ENCODE results near the gene FUNDC2.
A peak's percentile ranks its signal among the peaks of the same experiment; 100 is the strongest.

Gene FUNDC2

DNA sequence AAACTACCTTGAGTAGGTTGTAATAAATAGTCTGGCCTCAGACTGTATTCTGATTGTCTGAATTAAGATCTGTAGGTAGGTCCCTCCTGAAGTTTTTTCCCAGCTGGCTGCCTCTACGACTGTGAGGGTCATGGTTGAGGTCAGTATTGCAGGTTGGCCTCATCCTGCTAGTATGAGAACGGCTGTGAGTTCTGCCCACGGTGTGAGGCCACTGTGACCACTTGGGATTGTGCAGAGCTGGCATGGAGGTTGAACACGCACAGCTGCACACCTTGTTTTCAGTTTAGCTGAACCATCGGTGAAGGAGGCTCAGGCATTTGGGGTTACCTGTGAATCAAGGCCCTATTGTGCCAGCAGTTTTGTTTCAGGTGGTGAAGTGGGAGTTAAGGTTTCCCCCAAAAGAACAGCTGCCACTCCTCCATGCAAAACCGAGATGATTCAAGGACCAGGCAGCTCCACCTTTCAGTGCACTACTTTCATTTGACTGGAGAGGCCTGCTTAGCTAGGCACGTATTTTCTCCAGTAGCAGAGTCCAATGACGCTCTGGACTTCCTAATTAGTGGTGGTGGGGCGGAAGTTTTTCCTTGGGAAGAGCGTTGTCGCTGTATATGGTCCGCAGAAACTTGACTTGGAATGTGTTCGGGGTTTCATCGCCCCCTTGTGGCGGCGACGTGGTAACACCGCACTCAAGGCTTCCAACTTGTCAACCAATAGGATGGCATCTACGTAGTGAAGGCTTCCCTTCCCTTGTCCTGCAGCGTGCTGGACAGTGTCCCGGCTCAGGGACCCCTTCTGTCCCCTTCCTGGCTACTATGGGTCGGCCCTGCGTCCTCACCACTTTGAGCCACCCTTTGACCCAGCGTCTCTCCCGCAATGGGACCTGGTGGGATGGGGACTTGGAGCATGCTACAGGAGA lies 30.5 kb downstream of the FUNDC2 start:
- Histone ChIP-seq H3K36me3 (ENCODE audit: control insufficient read depth, insufficient read depth, low read length) (no peaks in the 10 kb centered on the region), H3K27me3 (ENCODE audit: control insufficient read depth, insufficient read depth, low read length) (no peaks in the 10 kb centered on the region), H3K4me1 (ENCODE audit: control insufficient read depth, insufficient read depth, low read length) (peaks cover 5% of the 10 kb centered on the region), H3K9ac (ENCODE audit: low read length) (no peak overlapping the region), H3K4me3 (ENCODE audit: low read length) (no peak overlapping the region), H3K9me3 (ENCODE audit: control insufficient read depth, low read length) (no peaks in the 10 kb centered on the region)

DNA sequence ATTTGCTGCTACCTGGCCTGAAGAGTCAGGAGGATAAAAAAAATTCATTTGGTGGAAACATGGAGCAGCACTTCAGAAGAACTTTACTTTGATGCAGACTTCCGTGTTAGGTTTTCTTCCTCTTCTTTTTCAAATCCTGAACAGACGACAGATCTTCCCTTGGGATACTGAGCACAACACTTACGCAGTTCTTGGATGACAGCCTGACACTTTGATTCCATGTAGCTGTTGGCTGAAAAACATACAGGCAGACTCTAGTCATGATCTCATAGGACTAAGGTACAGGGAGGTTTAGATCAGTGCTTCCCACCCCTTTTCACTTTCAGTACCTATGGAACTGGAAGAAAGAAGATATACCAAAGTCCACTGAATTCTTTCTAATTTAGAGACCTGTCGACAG lies 35.1 kb downstream of the FUNDC2 start:
- H3K27me3 ChIP-seq (ENCODE audit: control insufficient read depth, insufficient read depth, low read length): no peaks in the 10 kb centered on the region

DNA sequence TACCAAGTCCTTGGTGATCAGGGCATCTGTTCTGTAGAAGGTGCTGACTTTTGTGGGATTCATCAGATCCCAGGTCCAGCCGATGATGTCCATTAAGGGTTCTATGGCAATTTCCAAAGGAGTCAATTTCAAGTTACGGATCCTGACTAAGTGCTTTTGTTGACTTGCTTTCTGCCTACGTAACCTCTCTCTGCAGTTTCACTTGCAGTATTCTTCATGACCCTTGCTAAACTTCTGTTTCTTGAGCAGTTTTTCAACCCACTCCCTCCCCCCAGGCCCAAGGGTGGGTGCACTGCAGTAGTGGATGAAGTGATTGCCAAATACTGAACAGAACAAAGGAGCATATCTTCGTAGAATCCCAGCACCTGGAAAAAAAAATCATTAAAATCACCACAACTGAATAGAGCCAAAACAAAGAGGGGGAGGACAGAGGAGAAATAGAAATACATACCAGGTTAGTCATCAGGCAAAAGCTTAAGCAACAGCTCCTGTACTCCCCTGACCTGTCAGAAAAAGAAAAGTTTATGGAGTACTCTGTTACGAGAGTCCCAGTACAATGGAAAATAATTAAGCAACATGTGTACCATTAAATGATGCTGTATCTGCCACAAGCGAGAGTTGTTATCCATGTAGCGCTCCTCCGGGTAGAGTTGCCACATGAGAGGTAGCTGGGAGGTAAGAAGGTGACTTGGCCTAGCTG lies 38.5 kb downstream of the FUNDC2 start:
- Histone ChIP-seq H3K4me3 (ENCODE audit: low read length) (no peak overlapping the region), H3K36me3 (ENCODE audit: control insufficient read depth, insufficient read depth, low read length) (no peaks in the 10 kb centered on the region), H3K9me3 (ENCODE audit: control insufficient read depth, low read length) (no peaks in the 10 kb centered on the region), H3K9ac (ENCODE audit: low read length) (no peak overlapping the region), H3K4me1 (ENCODE audit: control insufficient read depth, insufficient read depth, low read length) (no peaks in the 10 kb centered on the region), H3K27me3 (ENCODE audit: control insufficient read depth, insufficient read depth, low read length) (no peaks in the 10 kb centered on the region)

More for the DNA sequence above, 35.1 kb downstream of the FUNDC2 start:
- Histone ChIP-seq H3K4me1 (ENCODE audit: control insufficient read depth, insufficient read depth, low read length) (peaks cover 3% of the 10 kb centered on the region), H3K36me3 (ENCODE audit: control insufficient read depth, insufficient read depth, low read length) (no peaks in the 10 kb centered on the region), H3K9me3 (ENCODE audit: control insufficient read depth, low read length) (no peaks in the 10 kb centered on the region), H3K9ac (ENCODE audit: low read length) (no peak overlapping the region), H3K4me3 (ENCODE audit: low read length) (no peak overlapping the region)

DNA sequence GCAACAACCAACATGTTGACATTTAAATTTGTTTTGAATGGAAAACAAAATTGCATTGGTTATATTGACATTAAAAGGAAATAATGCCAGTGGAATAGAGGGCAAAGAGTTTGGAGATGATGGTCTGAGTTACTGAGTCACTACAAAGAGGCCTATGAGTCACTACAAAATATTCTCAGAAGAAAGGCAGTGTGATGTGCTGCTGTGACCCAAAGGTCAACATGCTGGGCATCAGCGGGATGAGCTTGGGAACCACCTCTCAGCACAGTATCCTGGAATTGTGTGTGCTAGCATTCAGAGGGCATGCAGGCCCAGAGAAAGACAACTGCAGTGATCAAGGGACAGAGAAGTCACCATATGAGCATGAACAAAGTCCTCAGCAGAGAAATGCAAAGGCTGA lies 41.5 kb downstream of the FUNDC2 start:
- H3K27me3 ChIP-seq (ENCODE audit: control insufficient read depth, insufficient read depth, low read length): no peaks in the 10 kb centered on the region
- no peak overlapping the region for H3K4me3 ChIP-seq (ENCODE audit: low read length)
- no peaks in the 10 kb centered on the region for H3K36me3 ChIP-seq (ENCODE audit: control insufficient read depth, insufficient read depth, low read length)
- no peaks in the 10 kb centered on the region for H3K4me1 ChIP-seq (ENCODE audit: control insufficient read depth, insufficient read depth, low read length)
- no peaks in the 10 kb centered on the region for H3K9me3 ChIP-seq (ENCODE audit: control insufficient read depth, low read length)
- no peak overlapping the region for H3K9ac ChIP-seq (ENCODE audit: low read length)

DNA sequence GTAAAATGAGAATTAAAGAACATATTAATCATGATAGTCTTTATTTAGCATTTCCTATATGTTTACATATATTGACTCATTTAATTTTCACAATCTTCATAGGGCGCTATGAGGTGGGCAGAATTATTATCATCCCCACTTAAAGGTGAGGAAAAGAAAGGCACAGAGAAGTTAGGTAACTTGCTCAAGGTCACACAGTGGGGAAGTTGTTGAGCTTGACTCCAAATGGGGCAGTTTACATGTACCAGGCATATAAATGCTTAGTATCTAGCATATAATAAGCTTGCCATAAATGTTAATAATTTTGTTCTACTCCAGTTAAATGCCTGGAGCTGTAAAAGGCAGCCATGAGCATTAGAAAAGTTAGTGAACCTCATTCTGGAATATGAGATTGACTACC lies 42.8 kb downstream of the FUNDC2 start:
- no peaks in the 10 kb centered on the region for H3K36me3 ChIP-seq (ENCODE audit: control insufficient read depth, insufficient read depth, low read length)
- H3K4me1 ChIP-seq (ENCODE audit: control insufficient read depth, insufficient read depth, low read length): no peaks in the 10 kb centered on the region
- no peaks in the 10 kb centered on the region for H3K9me3 ChIP-seq (ENCODE audit: control insufficient read depth, low read length)
- H3K9ac ChIP-seq (ENCODE audit: low read length): no peak overlapping the region
- H3K4me3 ChIP-seq (ENCODE audit: low read length): peak overlapping the region; percentile 41
- no peaks in the 10 kb centered on the region for H3K27me3 ChIP-seq (ENCODE audit: control insufficient read depth, insufficient read depth, low read length)

DNA sequence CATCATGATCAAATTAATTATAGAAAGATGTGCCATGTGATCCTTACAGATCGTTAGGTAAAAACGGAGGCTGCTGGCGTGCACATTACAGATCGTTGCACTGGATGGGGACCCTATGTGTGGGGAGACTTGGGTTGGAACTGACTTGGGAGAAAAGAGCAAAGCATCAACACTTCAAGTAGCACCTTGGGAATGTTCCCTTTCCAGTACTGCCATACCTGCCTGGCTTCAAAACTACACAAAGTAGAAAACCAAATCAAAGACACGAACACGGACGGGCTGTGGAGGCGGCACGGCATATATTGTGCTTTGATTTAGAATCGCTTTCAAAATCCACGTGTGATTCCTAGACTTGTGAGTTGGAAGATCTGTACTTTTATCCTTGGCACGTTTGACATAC lies 43.4 kb downstream of the FUNDC2 start:
- H3K9ac ChIP-seq (ENCODE audit: low read length): peak overlapping the region; percentile 80

DNA sequence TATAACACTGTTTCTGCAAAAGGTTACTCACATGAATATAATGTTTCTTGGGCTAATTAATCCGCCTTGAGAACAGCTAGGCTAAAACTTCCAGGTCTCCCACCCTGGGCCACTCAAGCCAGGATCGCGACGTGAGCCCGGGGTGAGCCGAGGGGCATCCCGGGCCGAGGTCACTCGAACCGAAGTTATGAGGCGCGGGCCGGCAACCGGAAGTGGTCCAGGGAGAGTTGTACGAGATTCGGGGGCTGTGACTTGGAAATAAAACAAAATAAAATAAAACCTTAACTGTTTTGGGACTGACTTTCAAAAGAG lies 44.0 kb downstream of the FUNDC2 start:
- peak overlapping the region; percentile 80 for H3K9ac ChIP-seq (ENCODE audit: low read length)

More for the DNA sequence above, 43.4 kb downstream of the FUNDC2 start:
- no peaks in the 10 kb centered on the region for H3K9me3 ChIP-seq (ENCODE audit: control insufficient read depth, low read length)
- no peaks in the 10 kb centered on the region for H3K4me1 ChIP-seq (ENCODE audit: control insufficient read depth, insufficient read depth, low read length)
- no peaks in the 10 kb centered on the region for H3K36me3 ChIP-seq (ENCODE audit: control insufficient read depth, insufficient read depth, low read length)
- peak overlapping the region; percentile 41 for H3K4me3 ChIP-seq (ENCODE audit: low read length)
- H3K27me3 ChIP-seq (ENCODE audit: control insufficient read depth, insufficient read depth, low read length): no peaks in the 10 kb centered on the region

DNA sequence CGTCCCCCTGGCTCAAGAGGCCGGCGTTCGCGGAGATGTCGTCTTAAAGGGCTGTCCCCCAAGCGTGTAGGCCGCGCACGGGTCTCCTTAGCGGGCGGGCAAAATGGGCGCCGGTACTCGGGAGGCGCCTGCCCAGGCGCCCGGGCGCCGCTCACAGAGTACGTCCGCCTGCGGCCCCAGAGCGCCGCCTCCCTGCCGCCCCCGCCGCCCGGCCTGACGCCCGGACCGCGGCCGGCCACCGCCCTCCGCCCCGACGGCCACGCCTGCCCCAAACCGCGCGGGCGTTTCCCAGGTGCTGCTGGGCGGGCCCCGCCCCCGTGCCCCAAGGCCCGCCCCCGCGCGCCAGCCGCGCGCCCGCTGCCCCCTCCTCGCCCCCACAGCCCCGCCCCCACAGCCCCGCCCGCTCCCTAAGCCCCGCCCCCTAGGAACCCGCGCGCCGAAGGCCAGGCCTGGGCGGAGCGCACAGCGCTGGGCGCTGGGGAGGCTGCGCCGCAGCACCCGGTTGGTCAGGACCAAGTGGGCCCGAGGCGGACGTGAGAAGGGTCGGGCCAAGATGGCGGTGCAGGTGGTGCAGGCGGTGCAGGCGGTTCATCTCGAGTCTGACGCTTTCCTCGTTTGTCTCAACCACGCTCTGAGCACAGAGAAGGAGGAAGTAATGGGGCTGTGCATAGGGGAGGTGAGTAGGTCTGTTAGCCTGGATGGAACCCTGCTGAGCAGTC lies 44.5 kb downstream of the FUNDC2 start, which contains the start of the genes BRCC3, CMC4 and MTCP1:
TSS of gene BRCC3 (plus strand) at position 534 of the 719 bp plus-strand sequence. CDS start at position 554, 20 bp downstream.
TSS of gene CMC4 (minus strand) at position 162 of the 719 bp plus-strand sequence. CDS start 7,113 bp downstream, outside the sequence.
TSS of gene MTCP1 (minus strand) at position 162 of the 719 bp plus-strand sequence. CDS start 5,126 bp downstream, outside the sequence.
- peak within 1 kb of the TSS; percentile 71 for H3K4me3 ChIP-seq (ENCODE audit: low read length)
- no peaks in the 10 kb centered on the region for H3K36me3 ChIP-seq (ENCODE audit: control insufficient read depth, insufficient read depth, low read length)
- no peaks in the 10 kb centered on the region for H3K9me3 ChIP-seq (ENCODE audit: control insufficient read depth, low read length)
- no peaks in the 10 kb centered on the region for H3K4me1 ChIP-seq (ENCODE audit: control insufficient read depth, insufficient read depth, low read length)
- H3K27me3 ChIP-seq (ENCODE audit: control insufficient read depth, insufficient read depth, low read length): no peaks in the 10 kb centered on the region
- peak within 1 kb of the TSS; percentile 80 for H3K9ac ChIP-seq (ENCODE audit: low read length)

More for the DNA sequence above, 44.0 kb downstream of the FUNDC2 start:
- Histone ChIP-seq H3K9me3 (ENCODE audit: control insufficient read depth, low read length) (no peaks in the 10 kb centered on the region), H3K4me3 (ENCODE audit: low read length) (peak overlapping the region; percentile 41), H3K4me1 (ENCODE audit: control insufficient read depth, insufficient read depth, low read length) (no peaks in the 10 kb centered on the region), H3K36me3 (ENCODE audit: control insufficient read depth, insufficient read depth, low read length) (no peaks in the 10 kb centered on the region), H3K27me3 (ENCODE audit: control insufficient read depth, insufficient read depth, low read length) (no peaks in the 10 kb centered on the region)

DNA sequence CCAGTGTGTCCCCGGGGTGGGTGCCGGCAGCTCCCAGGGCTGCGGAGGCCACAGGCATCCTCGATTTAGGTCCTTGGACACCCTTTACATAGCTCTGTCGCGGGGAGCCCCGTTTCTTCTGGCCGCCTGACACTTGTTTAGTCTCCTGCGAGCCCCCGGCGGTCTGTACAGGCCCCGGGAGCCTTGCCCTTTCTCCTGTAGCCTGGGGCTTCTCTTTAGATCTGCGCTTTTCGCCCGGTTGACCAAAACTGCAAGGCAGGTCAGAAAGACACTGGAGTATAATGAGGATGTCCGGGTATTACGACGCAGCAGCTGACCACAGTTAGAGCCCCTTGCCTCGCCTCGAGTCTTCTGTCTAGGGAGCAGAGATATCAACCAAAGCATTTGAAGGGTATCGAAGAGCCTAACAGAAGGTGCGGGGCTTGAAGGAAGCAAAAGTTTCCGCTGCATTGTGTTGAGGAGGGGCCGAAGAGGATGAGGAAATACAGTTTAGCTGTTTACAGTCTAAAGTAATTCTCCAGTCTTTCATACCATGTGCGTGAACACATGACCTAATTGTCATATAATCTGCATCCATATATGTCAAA lies 45.1 kb downstream of the FUNDC2 start:
- Histone ChIP-seq H3K4me3 (ENCODE audit: low read length) (peak overlapping the region; percentile 71), H3K36me3 (ENCODE audit: control insufficient read depth, insufficient read depth, low read length) (no peaks in the 10 kb centered on the region), H3K9me3 (ENCODE audit: control insufficient read depth, low read length) (no peaks in the 10 kb centered on the region), H3K9ac (ENCODE audit: low read length) (peak overlapping the region; percentile 80), H3K27me3 (ENCODE audit: control insufficient read depth, insufficient read depth, low read length) (no peaks in the 10 kb centered on the region), H3K4me1 (ENCODE audit: control insufficient read depth, insufficient read depth, low read length) (no peaks in the 10 kb centered on the region)

DNA sequence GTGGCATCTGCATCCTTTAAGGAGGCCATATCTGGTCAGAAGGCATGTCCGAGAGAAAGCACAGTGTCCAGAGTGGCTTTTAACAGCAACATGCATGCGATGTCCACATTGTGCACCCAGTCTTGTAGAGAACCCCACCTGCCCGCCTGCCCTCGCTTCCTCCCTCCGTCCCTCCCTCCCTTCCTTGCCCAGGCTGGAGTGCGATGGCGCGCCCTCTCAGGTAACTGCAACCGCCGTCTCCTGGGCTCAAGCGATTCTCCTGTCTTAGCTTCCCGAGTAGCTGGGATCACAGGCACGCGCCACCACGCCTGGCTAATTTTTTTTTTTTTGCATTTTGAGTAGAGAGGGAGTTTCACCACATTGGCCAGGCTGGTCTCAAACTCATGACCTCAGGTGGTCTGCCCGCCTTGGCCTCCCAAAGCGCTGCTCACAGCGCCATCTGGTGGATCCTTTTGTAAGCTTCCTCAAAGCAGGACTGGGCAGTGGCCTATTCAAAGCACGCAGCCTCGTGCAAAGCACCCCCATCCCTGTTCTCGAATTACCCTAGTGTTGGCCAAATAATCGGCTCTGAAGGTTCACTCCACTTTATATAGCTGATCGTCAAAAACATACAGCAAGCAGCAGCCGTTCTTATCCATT lies 59.7 kb downstream of the FUNDC2 start:
- Histone ChIP-seq H3K4me3 (ENCODE audit: low read length) (no peak overlapping the region), H3K27me3 (ENCODE audit: control insufficient read depth, insufficient read depth, low read length) (no peaks in the 10 kb centered on the region), H3K4me1 (ENCODE audit: control insufficient read depth, insufficient read depth, low read length) (no peaks in the 10 kb centered on the region), H3K9ac (ENCODE audit: low read length) (no peak overlapping the region), H3K36me3 (ENCODE audit: control insufficient read depth, insufficient read depth, low read length) (no peaks in the 10 kb centered on the region), H3K9me3 (ENCODE audit: control insufficient read depth, low read length) (no peaks in the 10 kb centered on the region)

All from mucosa of stomach (tissue), 1 donor.